A673 (cell line): ENCODE results near the gene RORC.

Source experiments
- EZH2 ChIP-seq: fragments of 200-600 bp; sonication (generic); IDR thresholded peaks from 2 replicates; pipeline ENCODE4 v1.6.1; 2017; ENCODE audit warnings: borderline replicate concordance, low read depth, mild to moderate bottlenecking, mixed read lengths, antibody characterized with exemption, low read length; ENCODE audit not compliant: poor library complexity, severe bottlenecking
- TF ChIP-seq, protein P1 (sequence below): fragments of 300-800, 200-600 bp; sonication (generic); conservative IDR thresholded peaks from 2 replicates; pipeline ENCODE4 v1.5.1; 2017; ENCODE audit warnings: low read depth, mild to moderate bottlenecking, antibody characterized with exemption, low read length, moderate library complexity, mixed read lengths

DNA sequence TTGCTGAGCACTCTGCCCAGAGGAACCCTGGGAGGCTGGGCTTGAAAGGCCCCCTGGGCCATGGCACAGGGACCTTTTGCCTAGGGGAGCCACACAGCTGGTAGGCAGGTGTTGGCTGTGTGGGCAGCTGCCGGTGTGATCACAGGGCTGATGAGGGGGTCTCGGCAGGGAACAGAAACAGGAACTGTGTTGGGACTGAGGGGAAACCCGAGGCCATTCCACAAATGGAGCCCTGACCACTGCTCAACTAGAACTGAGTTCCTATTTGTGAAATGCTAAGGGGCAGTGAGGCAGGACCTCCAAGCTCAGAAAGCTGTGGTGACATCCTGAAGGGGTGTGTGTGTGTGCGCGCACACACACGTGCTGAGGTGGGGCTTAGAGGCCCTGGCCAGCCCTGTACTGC lies 28.3 kb upstream of the RORC start:
- TF ChIP-seq, protein P1, sequence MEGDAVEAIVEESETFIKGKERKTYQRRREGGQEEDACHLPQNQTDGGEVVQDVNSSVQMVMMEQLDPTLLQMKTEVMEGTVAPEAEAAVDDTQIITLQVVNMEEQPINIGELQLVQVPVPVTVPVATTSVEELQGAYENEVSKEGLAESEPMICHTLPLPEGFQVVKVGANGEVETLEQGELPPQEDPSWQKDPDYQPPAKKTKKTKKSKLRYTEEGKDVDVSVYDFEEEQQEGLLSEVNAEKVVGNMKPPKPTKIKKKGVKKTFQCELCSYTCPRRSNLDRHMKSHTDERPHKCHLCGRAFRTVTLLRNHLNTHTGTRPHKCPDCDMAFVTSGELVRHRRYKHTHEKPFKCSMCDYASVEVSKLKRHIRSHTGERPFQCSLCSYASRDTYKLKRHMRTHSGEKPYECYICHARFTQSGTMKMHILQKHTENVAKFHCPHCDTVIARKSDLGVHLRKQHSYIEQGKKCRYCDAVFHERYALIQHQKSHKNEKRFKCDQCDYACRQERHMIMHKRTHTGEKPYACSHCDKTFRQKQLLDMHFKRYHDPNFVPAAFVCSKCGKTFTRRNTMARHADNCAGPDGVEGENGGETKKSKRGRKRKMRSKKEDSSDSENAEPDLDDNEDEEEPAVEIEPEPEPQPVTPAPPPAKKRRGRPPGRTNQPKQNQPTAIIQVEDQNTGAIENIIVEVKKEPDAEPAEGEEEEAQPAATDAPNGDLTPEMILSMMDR = no peak
- TF ChIP-seq EZH2 = no peak
